Caco-2 (cell line): ENCODE measurements around the gene EPHB1. TPM values are rescaled to one million over a fixed set of nuclear protein-coding genes. Genes with fewer than 3 reads are reported as not detected.

ENCODE experiments used
- BruUV-seq: library from RNA; stranded (reverse); fragments of 400-500 nt; replicated peaks from 2 replicates; lab custom pipeline; 2021; lab: Mats Ljungman, UMichigan
- CTCF ChIA-PET: fragments of 300-600 bp; sonication (Branson Sonifier 250); formaldehyde crosslinking; loops from one replicate; lab custom pipeline; 2022; ENCODE audit warnings: antibody characterized with exemption; lab: Charles Lee
- POLR2A ChIA-PET: fragments of 300-600 bp; sonication (Branson Sonifier 250); formaldehyde crosslinking; loops from one replicate; lab custom pipeline; 2022; ENCODE audit warnings: antibody characterized with exemption; lab: Charles Lee
- DNase-seq, 2 experiments: peaks; one replicate each; pipeline versions ENCODE4 v3.0.0 to v3.0.0-alpha.2; 2020 to 2022
- H3K27me3 ChIP-seq: replicated peaks from 2 replicates; pipeline ENCODE4 v1.6.0; 2011; ENCODE audit warnings: low read length; ENCODE audit not compliant: control insufficient read depth, insufficient read depth
- H3K36me3 ChIP-seq: 2 replicates; pipeline ENCODE4 v1.5.1; 2011; ENCODE audit warnings: low read length; ENCODE audit not compliant: control insufficient read depth, insufficient read depth
- H3K4me1 ChIP-seq: fragments of 250-450 bp; sonication (Bioruptor Pico); 2 replicates; pipeline ENCODE4 v1.5.1; 2020; ENCODE audit warnings: mild to moderate bottlenecking
- H3K4me3 ChIP-seq: 2 replicates; pipeline ENCODE4 v1.5.1; 2011; ENCODE audit warnings: low read depth, mild to moderate bottlenecking, control low read depth, low read length
- H3K9me3 ChIP-seq: fragments of 250-450 bp; sonication (Bioruptor Pico); 2 replicates; pipeline ENCODE4 v1.5.1; 2020; ENCODE audit warnings: mild to moderate bottlenecking, moderate library complexity
- H3K27ac Mint-ChIP-seq: one replicate; pipeline ENCODE4 v1.8.0; 2022; ENCODE audit warnings: mixed read lengths; ENCODE audit not compliant: unreplicated experiment
- H3K27me3 Mint-ChIP-seq: one replicate; pipeline ENCODE4 v1.8.0; 2022; ENCODE audit warnings: mixed read lengths; ENCODE audit not compliant: insufficient read depth, unreplicated experiment
- H3K36me3 Mint-ChIP-seq: one replicate; pipeline ENCODE4 v1.8.0; 2022; ENCODE audit warnings: mild to moderate bottlenecking, mixed read lengths; ENCODE audit not compliant: insufficient read depth, unreplicated experiment
- H3K4me1 Mint-ChIP-seq: one replicate; pipeline ENCODE4 v1.8.0; 2022; ENCODE audit warnings: low read depth, mixed read lengths; ENCODE audit not compliant: unreplicated experiment
- H3K4me3 Mint-ChIP-seq: one replicate; pipeline ENCODE4 v1.8.0; 2022; ENCODE audit warnings: mild to moderate bottlenecking, moderate library complexity, mixed read lengths; ENCODE audit not compliant: unreplicated experiment
- H3K9me3 Mint-ChIP-seq: one replicate; pipeline ENCODE4 v1.8.0; 2022; ENCODE audit warnings: mixed read lengths; ENCODE audit not compliant: unreplicated experiment
- CTCF ChIP-seq, 2 experiments: fragments of 200-600 bp in 1 of 2; IDR thresholded peaks; 1 replicate in 1 of 2; 2 replicates in 1 of 2; pipeline versions ENCODE4 v1.5.1 to v1.8.0; 2011 to 2022; ENCODE audit warnings: antibody characterized with exemption in 1 of 2, control low read depth in 1 of 2, inconsistent platforms in 1 of 2, low read depth in 1 of 2, low read length in 1 of 2, mild to moderate bottlenecking in 1 of 2, moderate library complexity in 1 of 2; ENCODE audit not compliant: insufficient read depth in 1 of 2, severe bottlenecking in 1 of 2, unreplicated experiment in 1 of 2
- intact Hi-C: fragments of 100-400 bp; cut with micrococcal nuclease; formaldehyde crosslinking; loops from one replicate; pipeline ENCODE4 v1.10.0; 2022; ENCODE audit not compliant: unreplicated experiment
- total RNA-seq: library from RNA; stranded (reverse); gene quantifications from 2 replicates; pipeline ENCODE4 v1.2.3, GENCODE V29; 2022

The EPHB1 gene
- total RNA-seq, 1 experiment from 2014 or later, result 2.3 TPM

DNA sequence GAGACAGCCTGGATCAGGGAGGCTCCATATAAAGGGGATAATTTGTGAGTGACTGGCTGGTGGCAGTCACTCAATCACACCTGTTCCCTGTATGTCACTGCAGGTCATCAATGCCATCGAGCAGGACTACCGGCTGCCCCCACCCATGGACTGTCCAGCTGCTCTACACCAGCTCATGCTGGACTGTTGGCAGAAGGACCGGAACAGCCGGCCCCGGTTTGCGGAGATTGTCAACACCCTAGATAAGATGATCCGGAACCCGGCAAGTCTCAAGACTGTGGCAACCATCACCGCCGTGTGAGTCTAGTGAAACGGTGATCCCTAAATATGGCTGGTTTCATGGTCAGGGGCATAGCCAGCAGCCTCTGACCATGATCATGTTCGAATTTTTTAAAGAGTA, 453.2 kb downstream of the EPHB1 start:
- no peak for TF ChIP-seq CTCF (IDR thresholded peaks at IDR 0.05; ENCODE audit: insufficient read depth in 1 of 2, low read depth in 1 of 2, low read length in 1 of 2, severe bottlenecking in 1 of 2, unreplicated experiment in 1 of 2)
- CTCF ChIA-PET, result no interaction called here
- H3K9me3 ChIP-seq, result no peaks in the 10 kb centered on the region
- no peak overlapping the region for H3K4me3 ChIP-seq
- POLR2A ChIA-PET, result no interaction called here
- Mint-ChIP-seq H3K27ac (no peak overlapping the region), H3K27me3 (peaks cover 10% of the 10 kb centered on the region), H3K9me3 (no peaks in the 10 kb centered on the region), H3K36me3 (no peaks in the 10 kb centered on the region), H3K4me3 (no peak overlapping the region), H3K4me1 (no peaks in the 10 kb centered on the region)
- H3K36me3 ChIP-seq, result no peaks in the 10 kb centered on the region
- DNase-seq, result no peak
- no peaks in the 10 kb centered on the region for H3K4me1 ChIP-seq
- BruUV-seq, result no TSS peak
- no peaks in the 10 kb centered on the region for H3K27me3 ChIP-seq
- intact Hi-C loops, result no loop called here

- POLR2A ChIA-PET, result no interaction called here
- H3K36me3 ChIP-seq, result no peaks in the 10 kb centered on the region
- H3K27me3 Mint-ChIP-seq, result peaks cover 6% of the 10 kb centered on the region
- no peak for DNase-seq
- intact Hi-C loops, result no loop called here
- no peak overlapping the region for H3K4me3 Mint-ChIP-seq
- CTCF ChIA-PET, result no interaction called here
- no peaks in the 10 kb centered on the region for H3K4me1 ChIP-seq
- no peaks in the 10 kb centered on the region for H3K9me3 Mint-ChIP-seq
- no peak overlapping the region for H3K27ac Mint-ChIP-seq
- H3K36me3 Mint-ChIP-seq, result no peaks in the 10 kb centered on the region
- H3K4me1 Mint-ChIP-seq, result no peaks in the 10 kb centered on the region
- no peak for TF ChIP-seq CTCF (IDR thresholded peaks at IDR 0.05; ENCODE audit: insufficient read depth in 1 of 2, low read depth in 1 of 2, low read length in 1 of 2, severe bottlenecking in 1 of 2, unreplicated experiment in 1 of 2)
- H3K27me3 ChIP-seq, result no peaks in the 10 kb centered on the region
- no TSS peak for BruUV-seq
- no peak overlapping the region for H3K4me3 ChIP-seq
- H3K9me3 ChIP-seq, result no peaks in the 10 kb centered on the region
Observed at GRCh38 chr3:135249186-135249585, 454.1 kb downstream of the EPHB1 start.

GRCh38 chr3:135258916-135259315, 463.9 kb downstream of the EPHB1 start:
- no peak overlapping the region for H3K4me3 Mint-ChIP-seq

More at GRCh38 chr3:135258916-135259315, 463.9 kb downstream of the EPHB1 start:
- no peak overlapping the region for H3K27ac Mint-ChIP-seq
- POLR2A ChIA-PET, result no interaction called here
- no TSS peak for BruUV-seq
- no peak for TF ChIP-seq CTCF (IDR thresholded peaks at IDR 0.05; ENCODE audit: insufficient read depth in 1 of 2, low read depth in 1 of 2, low read length in 1 of 2, severe bottlenecking in 1 of 2, unreplicated experiment in 1 of 2)
- CTCF ChIA-PET, result no interaction called here
- Histone ChIP-seq H3K27me3 (no peaks in the 10 kb centered on the region), H3K4me3 (no peak overlapping the region), H3K9me3 (no peaks in the 10 kb centered on the region), H3K4me1 (peaks cover 14% of the 10 kb centered on the region), H3K36me3 (no peaks in the 10 kb centered on the region)
- peaks cover 15% of the 10 kb centered on the region for H3K4me1 Mint-ChIP-seq
- intact Hi-C loops, result no loop called here
- H3K9me3 Mint-ChIP-seq, result peaks cover 17% of the 10 kb centered on the region
- no peak for DNase-seq
- peaks cover 10% of the 10 kb centered on the region for H3K36me3 Mint-ChIP-seq
- H3K27me3 Mint-ChIP-seq, result no peaks in the 10 kb centered on the region
